H1 (cell line): ENCODE results near the gene SLC4A7. TPM values are rescaled to one million over a fixed set of nuclear protein-coding genes. Genes with fewer than 3 reads are reported as not detected.

ENCODE experiments used
- CHD7 ChIP-seq: fragments of 300-600 bp; sonication (generic); IDR thresholded peaks from 2 replicates; pipeline ENCODE4 v1.7.1; 2012; ENCODE audit warnings: low read length, moderate library complexity, mild to moderate bottlenecking, inconsistent platforms; ENCODE audit not compliant: insufficient replicate concordance
- E2F6 ChIP-seq: IDR thresholded peaks from 2 replicates; pipeline ENCODE4 v1.6.1; 2012; ENCODE audit warnings: inconsistent platforms
- EP300 ChIP-seq, 2 experiments: IDR thresholded peaks; 1 replicate in 1 of 2; 2 replicates in 1 of 2; pipeline ENCODE4 v1.6.1; 2011 to 2012; ENCODE audit warnings: low read depth in 2 of 2, low read length in 2 of 2, mild to moderate bottlenecking in 2 of 2, borderline replicate concordance in 1 of 2, inconsistent platforms in 1 of 2, moderate library complexity in 1 of 2
- EZH2 ChIP-seq: fragments of 200-600 bp; sonication (generic); IDR thresholded peaks from 2 replicates; pipeline ENCODE4 v1.7.1; 2012; ENCODE audit warnings: low read depth, mild to moderate bottlenecking, moderate library complexity, low read length, inconsistent platforms; ENCODE audit not compliant: severe bottlenecking
- FOSL1 ChIP-seq: IDR thresholded peaks from 2 replicates; pipeline ENCODE4 v1.6.1; 2011; ENCODE audit warnings: mild to moderate bottlenecking, low read depth, low read length, moderate library complexity; ENCODE audit not compliant: insufficient read depth
- POLR2A ChIP-seq, 2 experiments: IDR thresholded peaks; 1 replicate in 1 of 2; 2 replicates in 1 of 2; pipeline ENCODE4 v1.6.1; 2011; ENCODE audit warnings: low read depth in 2 of 2, low read length in 2 of 2, mild to moderate bottlenecking in 2 of 2; ENCODE audit errors: control extremely low read depth in 1 of 2
- RXRA ChIP-seq: IDR thresholded peaks from 2 replicates; pipeline ENCODE4 v1.6.1; 2011; ENCODE audit warnings: low read depth, mild to moderate bottlenecking, low read length, moderate library complexity; ENCODE audit not compliant: insufficient read depth
- TEAD4 ChIP-seq: IDR thresholded peaks from 2 replicates; pipeline ENCODE4 v1.6.1; 2012; ENCODE audit warnings: low read depth, low read length, inconsistent platforms, mixed read lengths
- USF2 ChIP-seq: IDR thresholded peaks from 2 replicates; pipeline ENCODE4 v1.6.1; 2011; ENCODE audit warnings: low read length, improper control_type of control experiment
- YY1 ChIP-seq: IDR thresholded peaks from 2 replicates; pipeline ENCODE4 v1.6.1; 2011; ENCODE audit warnings: low read depth, mild to moderate bottlenecking, low read length
- polyA plus RNA-seq, 7 experiments: library from polyadenylated mRNA; depleted of rRNA in 3 of 7; stranded (reverse) in 5 of 7; unstranded in 2 of 7; fragments of >200 nt in 5 of 7; fragments of 200-250 nt in 2 of 7; gene quantifications; 1 replicate in 5 of 7; 2 replicates in 1 of 7; 4 replicates in 1 of 7; pipeline versions ENCODE4 v1.2.1 to v1.2.3, GENCODE V29; 2011 to 2013; ENCODE audit warnings: missing spikeins in 2 of 7, mixed read lengths in 2 of 7
- total RNA-seq: library from RNA; stranded (reverse); fragmentation: NEBNext Ultra II Directional; extraction: Animal tissue kit (Norgen Biotek cat#: 25700); gene quantifications from 2 replicates; pipeline ENCODE4 v1.2.1, GENCODE V29; 2021

The SLC4A7 gene
- total and polyA plus RNA-seq, 2 of the 8 experiments (the other 6 are each of a cell fraction or from before 2014, with no cell fraction given) = 14.9 to 70.5 TPM

DNA sequence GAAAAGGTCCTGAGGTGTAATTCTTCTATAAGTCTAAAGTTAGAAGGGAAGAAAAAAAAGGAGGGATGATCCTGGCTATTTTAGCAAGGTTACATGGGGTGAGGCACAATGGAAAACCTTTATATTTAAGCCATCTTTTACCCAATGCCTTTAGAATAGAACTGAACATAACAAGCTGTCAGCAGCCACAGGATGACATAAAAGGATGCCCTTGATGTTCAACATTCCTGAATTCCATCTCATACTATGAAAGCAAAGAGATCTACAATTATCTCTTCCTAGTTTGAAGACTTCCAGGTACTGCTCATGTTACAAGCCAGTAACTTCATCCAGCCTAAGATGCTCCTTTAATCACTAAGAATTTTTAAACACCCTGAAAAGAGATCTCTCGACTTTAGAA is 141.9 kb downstream of the SLC4A7 start (continued):
- TF ChIP-seq CHD7 = no peak
- no peak for TF ChIP-seq EP300 (IDR thresholded peaks at IDR 0.05; ENCODE audit: borderline replicate concordance in 1 of 2, low read depth in 2 of 2, low read length in 2 of 2)
- TF ChIP-seq EZH2 = no peak
- no peak for TF ChIP-seq E2F6
- TF ChIP-seq RXRA = no peak
- TF ChIP-seq USF2 = no peak
- TF ChIP-seq FOSL1 = no peak
- no peak for TF ChIP-seq POLR2A (IDR thresholded peaks at IDR 0.05; ENCODE audit: control extremely low read depth in 1 of 2, low read depth in 2 of 2, low read length in 2 of 2)
- TF ChIP-seq TEAD4 = no peak
- TF ChIP-seq YY1 = no peak
